Measurements from ENCODE around the gene MAFG.

- TF ChIP-seq CTCF (IDR thresholded peaks at IDR 0.05 in 4 of 5, conservative IDR thresholded peaks at IDR 0.05 in 1 of 5) (no peak), POLR2A (IDR thresholded peaks at IDR 0.05) (no peak)
Measured at GRCh38 chr17:81904600-81905423, 22.7 kb downstream of the MAFG start.

Data from gastrocnemius medialis (tissue), 4 donors.